ENCODE results near the gene TSSK3. TPM values are rescaled to one million over a fixed set of nuclear protein-coding genes. Genes with fewer than 3 reads are reported as not detected.
A peak's percentile ranks its signal among the peaks of the same experiment; 100 is the strongest.

The TSSK3 gene
- total and polyA plus RNA-seq, 4 donors, result 0.14 to 0.50 TPM; not detected in 2

GRCh38 chr1:32394141-32394889 is 32.0 kb downstream of the TSSK3 start, which contains the start of gene BSDC1:
TSS of gene BSDC1 (minus strand) at chr1:32394441. CDS start at chr1:32394414, 27 bp downstream.
- under 1% methylated on average over 48 of the region's 48 CpGs for WGBS
- Histone ChIP-seq H3K4me3 (ENCODE audit: low read depth in 1 of 3, low read length in 3 of 3) (peak within 1 kb of the TSS; percentile 63 to 87 (median 83)), H3K9me3 (ENCODE audit: control insufficient read depth in 4 of 4, low read length in 3 of 4) (no peaks in the 10 kb centered on the region), H3K27ac (ENCODE audit: low read depth in 1 of 2, low read length in 2 of 2) (peak within 1 kb of the TSS; percentile 93 to 98), H3K4me1 (ENCODE audit: control insufficient read depth in 4 of 4, insufficient read depth in 4 of 4, low read length in 3 of 4) (peaks cover 3 to 22% (median 17%) of the 10 kb centered on the region in 4 donors), H3K27me3 (ENCODE audit: control insufficient read depth in 4 of 4, insufficient read depth in 4 of 4, low read length in 3 of 4) (no peaks in the 10 kb centered on the region), H3K9ac (ENCODE audit: low read depth in 1 of 2, low read length in 2 of 2) (peak within 1 kb of the TSS; percentile 92 to 93), H3K36me3 (ENCODE audit: control insufficient read depth in 4 of 4, insufficient read depth in 3 of 4, low read depth in 1 of 4, low read length in 3 of 4) (peaks cover 3 to 19% (median 11%) of the 10 kb centered on the region in 4 donors)
- TF ChIP-seq YY1 (IDR thresholded peaks at IDR 0.05) (peak; percentile 99), CTCF (IDR thresholded peaks at IDR 0.05; ENCODE audit: low read depth, low read length, missing input control) (no peak), NR2F2 (IDR thresholded peaks at IDR 0.05) (peak; percentile 91), ATF3 (IDR thresholded peaks at IDR 0.05) (peak; percentile 58), SP1 (IDR thresholded peaks at IDR 0.05) (peak; percentile 95), JUND (IDR thresholded peaks at IDR 0.05) (peak; percentile 93 to 97), TAF1 (conservative IDR thresholded peaks at IDR 0.05) (peak; percentile 95), MAX (IDR thresholded peaks at IDR 0.05) (peak; percentile 72), HNF4G (IDR thresholded peaks at IDR 0.05) (peak; percentile 61), REST (IDR thresholded peaks at IDR 0.05) (peak; percentile 97), RAD21 (IDR thresholded peaks at IDR 0.05) (peak; percentile 48 to 52), RXRA (IDR thresholded peaks at IDR 0.05) (peak; percentile 96), FOXA2 (IDR thresholded peaks at IDR 0.05) (peak; percentile 38), EGR1 (IDR thresholded peaks at IDR 0.05; ENCODE audit: low read depth in 2 of 2) (peak in 1 of 2 donors; percentile 84), HNF4A (conservative IDR thresholded peaks at IDR 0.05) (peak; percentile 68 to 78), GABPA (IDR thresholded peaks at IDR 0.05 in 1 of 2, conservative IDR thresholded peaks at IDR 0.05 in 1 of 2) (peak; percentile 7 to 78), FOXA1 (IDR thresholded peaks at IDR 0.05) (peak; percentile 68), ZBTB33 (IDR thresholded peaks at IDR 0.05) (peak; percentile 95)
- peak; percentile 99 for DNase-seq (ENCODE audit: low spot score)
